ENCODE data around the gene APBA2.
"Not testable (repeated sequence)": the region's sequence is repeated elsewhere in the genome, so short reads cannot be mapped to it uniquely, and the experiment has no call there.

APBA2 gene

GRCh38 chr15:29044503-29044901, 158.7 kb downstream of the APBA2 start:
- DNase-seq (ENCODE audit: insufficient read length, low spot score): no peak

GRCh38 chr15:29045161-29045560, 159.4 kb downstream of the APBA2 start:
- not testable (repeated sequence) for DNase-seq (ENCODE audit: insufficient read length, low spot score); FAIRE-seq

More at GRCh38 chr15:29044503-29044901, 158.7 kb downstream of the APBA2 start:
- no peak for FAIRE-seq
- no peak for TF ChIP-seq CTCF (IDR thresholded peaks at IDR 0.05; ENCODE audit: insufficient read depth, missing control alignments)

GRCh38 chr15:29045717-29046116, 159.9 kb downstream of the APBA2 start:
- TF ChIP-seq CTCF (IDR thresholded peaks at IDR 0.05; ENCODE audit: insufficient read depth, missing control alignments): no peak
- DNase-seq (ENCODE audit: insufficient read length, low spot score) (no peak), FAIRE-seq (no peak)

GRCh38 chr15:29046281-29046810, 160.6 kb downstream of the APBA2 start:
- TF ChIP-seq CTCF (IDR thresholded peaks at IDR 0.05; ENCODE audit: insufficient read depth, missing control alignments): no peak
- DNase-seq (ENCODE audit: insufficient read length, low spot score) (no peak), FAIRE-seq (no peak)

- FAIRE-seq: no peak
- DNase-seq (ENCODE audit: insufficient read length, low spot score): no peak
- TF ChIP-seq CTCF (IDR thresholded peaks at IDR 0.05; ENCODE audit: insufficient read depth, missing control alignments): no peak
These were observed 161.2 kb downstream of the APBA2 start for GRCh38 chr15:29046977-29047376.

- FAIRE-seq: no peak
- no peak for TF ChIP-seq CTCF (IDR thresholded peaks at IDR 0.05; ENCODE audit: insufficient read depth, missing control alignments)
- DNase-seq (ENCODE audit: insufficient read length, low spot score): no peak
These were observed 162.2 kb downstream of the APBA2 start for GRCh38 chr15:29048011-29048410.

- FAIRE-seq (no peak), DNase-seq (ENCODE audit: insufficient read length, low spot score) (no peak)
- no peak for TF ChIP-seq CTCF (IDR thresholded peaks at IDR 0.05; ENCODE audit: insufficient read depth, missing control alignments)
These were observed 165.1 kb downstream of the APBA2 start for GRCh38 chr15:29050870-29051269.

- DNase-seq (ENCODE audit: insufficient read length, low spot score): no peak
- no peak for FAIRE-seq
- TF ChIP-seq CTCF (IDR thresholded peaks at IDR 0.05; ENCODE audit: insufficient read depth, missing control alignments): no peak
These were observed 165.6 kb downstream of the APBA2 start for GRCh38 chr15:29051422-29051821.
